ENCODE measurements around the gene LRMDA.

DNA sequence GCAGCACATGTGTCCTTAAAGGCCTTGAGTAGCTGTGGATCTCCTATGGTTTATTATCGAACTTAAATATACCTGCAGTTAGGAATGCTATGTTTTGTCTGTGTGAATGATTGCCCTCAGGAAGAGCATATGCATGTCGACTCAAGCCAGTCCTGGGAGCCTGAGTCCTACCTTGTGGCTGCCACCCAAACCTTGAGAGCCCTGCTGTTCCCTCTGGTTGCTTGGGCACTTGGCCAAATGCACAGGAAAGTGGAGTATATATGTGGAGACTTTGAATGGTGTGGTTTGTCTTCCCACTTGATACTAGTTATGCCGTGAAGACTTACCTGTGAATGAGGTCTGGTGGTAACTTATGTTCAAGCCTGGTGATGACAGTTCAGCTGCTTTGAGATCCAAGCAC is 409.8 kb downstream of the LRMDA start:
- TF ChIP-seq, protein P1, sequence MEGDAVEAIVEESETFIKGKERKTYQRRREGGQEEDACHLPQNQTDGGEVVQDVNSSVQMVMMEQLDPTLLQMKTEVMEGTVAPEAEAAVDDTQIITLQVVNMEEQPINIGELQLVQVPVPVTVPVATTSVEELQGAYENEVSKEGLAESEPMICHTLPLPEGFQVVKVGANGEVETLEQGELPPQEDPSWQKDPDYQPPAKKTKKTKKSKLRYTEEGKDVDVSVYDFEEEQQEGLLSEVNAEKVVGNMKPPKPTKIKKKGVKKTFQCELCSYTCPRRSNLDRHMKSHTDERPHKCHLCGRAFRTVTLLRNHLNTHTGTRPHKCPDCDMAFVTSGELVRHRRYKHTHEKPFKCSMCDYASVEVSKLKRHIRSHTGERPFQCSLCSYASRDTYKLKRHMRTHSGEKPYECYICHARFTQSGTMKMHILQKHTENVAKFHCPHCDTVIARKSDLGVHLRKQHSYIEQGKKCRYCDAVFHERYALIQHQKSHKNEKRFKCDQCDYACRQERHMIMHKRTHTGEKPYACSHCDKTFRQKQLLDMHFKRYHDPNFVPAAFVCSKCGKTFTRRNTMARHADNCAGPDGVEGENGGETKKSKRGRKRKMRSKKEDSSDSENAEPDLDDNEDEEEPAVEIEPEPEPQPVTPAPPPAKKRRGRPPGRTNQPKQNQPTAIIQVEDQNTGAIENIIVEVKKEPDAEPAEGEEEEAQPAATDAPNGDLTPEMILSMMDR (IDR thresholded peaks at IDR 0.05): no peak
- TF ChIP-seq POLR2A (IDR thresholded peaks at IDR 0.05): no peak
